HG02852 (cell line): Measurements from ENCODE around the gene WDR45B.
A peak's percentile ranks its signal among the peaks of the same experiment; 100 is the strongest.
"Not testable (repeated sequence)": the region's sequence is repeated elsewhere in the genome, so short reads cannot be mapped to it uniquely, and the experiment has no call there.

Experiments
- ATAC-seq: cut with Tn5 transposase; IDR thresholded peaks from one replicate; pipeline ENCODE4 v1.9.1; 2021; ENCODE audit warnings: mild to moderate bottlenecking, moderate library complexity; ENCODE audit not compliant: unreplicated experiment

Gene WDR45B

GRCh38 chr17:82658796-82659452 is 10.7 kb upstream of the WDR45B start:
- ATAC-seq, result no peak

DNA sequence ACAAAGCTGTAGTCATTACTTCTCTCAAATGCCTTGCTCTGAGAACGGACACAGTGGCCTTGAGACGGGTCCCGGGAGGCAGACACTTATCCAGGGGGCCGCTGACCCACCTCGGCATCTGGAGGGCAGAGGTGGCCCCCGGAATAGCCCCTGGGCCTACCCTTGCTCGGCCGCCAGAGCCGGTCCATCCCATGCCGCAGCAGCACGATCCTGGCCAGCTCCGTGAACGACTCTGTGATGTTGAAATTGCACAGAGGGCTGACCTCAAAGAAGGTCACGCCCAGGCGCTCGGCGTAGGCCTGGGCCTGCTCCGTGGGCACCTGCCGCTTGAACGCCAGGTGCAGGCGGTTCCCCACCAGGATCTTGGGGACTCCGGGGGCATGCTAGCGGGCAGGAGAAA is 10.1 kb upstream of the WDR45B start:
- no peak for ATAC-seq

DNA sequence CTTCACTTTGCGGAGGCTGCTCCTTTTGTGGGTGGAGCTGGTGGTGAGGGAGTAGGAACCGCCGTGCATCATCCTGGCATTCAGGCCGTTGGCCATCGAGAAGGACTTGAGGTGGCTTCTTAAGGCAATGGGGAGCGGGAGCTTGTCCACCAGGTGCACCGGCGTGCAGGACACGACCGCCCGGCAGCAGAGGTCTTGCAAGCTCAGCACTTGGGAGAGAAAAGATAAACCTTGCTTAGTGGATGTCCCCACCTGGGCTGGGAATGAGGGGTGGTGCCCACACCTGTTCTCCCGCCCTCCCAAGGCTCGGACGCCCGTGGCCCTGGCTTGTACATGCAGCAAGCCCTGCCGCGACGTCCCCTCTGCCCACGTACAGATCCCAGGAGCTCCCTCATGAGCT is 9.7 kb upstream of the WDR45B start:
- no peak for ATAC-seq

DNA sequence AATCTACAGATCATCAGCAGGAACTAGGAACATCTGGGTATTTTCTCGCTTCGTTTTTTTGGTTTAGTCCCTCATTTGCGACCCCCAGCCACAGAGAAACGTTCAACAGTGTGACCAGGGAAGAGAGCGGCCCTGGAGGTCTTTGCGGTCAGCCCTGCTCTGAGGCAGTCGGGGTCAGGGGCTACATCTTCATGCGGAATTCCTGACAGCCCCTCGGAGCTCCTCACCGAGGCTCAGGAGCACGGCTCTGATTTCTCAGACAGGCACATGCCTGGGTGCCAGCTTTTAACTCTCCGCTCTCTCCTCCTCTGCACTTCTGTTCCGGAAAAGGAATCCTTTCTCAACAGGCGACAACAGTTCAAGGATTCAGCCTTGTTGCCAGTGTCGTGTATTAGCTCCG is 8.0 kb upstream of the WDR45B start:
- ATAC-seq, result no peak

GRCh38 chr17:82655523-82655922 is 7.3 kb upstream of the WDR45B start:
- no peak for ATAC-seq

DNA sequence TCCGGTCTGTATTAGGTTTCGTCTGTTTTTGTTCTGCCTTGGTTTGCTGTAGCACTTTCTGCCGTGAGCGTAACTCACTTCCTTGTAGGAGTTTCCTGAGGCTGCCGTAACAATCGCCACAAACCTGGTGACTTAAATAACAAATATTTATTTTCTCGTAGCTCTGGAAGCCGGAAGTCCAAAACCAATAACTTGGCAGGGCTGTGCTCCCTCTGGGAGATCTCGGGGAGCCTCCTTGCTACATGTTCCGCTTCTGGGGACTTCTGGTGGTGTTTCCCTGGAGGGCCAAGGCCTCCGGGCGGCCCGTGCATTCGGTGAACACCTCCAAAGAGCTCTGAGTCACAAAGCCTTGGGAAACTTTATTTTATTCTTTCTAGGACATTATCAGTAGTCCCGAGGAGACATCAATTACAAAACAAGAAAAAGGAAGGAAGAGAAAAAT is 6.8 kb upstream of the WDR45B start:
- ATAC-seq, result no peak

- not testable (repeated sequence) for ATAC-seq
Measured at GRCh38 chr17:82654611-82655010, 6.4 kb upstream of the WDR45B start.

- ATAC-seq, result no peak
Measured at GRCh38 chr17:82653651-82654528, 5.6 kb upstream of the WDR45B start.

DNA sequence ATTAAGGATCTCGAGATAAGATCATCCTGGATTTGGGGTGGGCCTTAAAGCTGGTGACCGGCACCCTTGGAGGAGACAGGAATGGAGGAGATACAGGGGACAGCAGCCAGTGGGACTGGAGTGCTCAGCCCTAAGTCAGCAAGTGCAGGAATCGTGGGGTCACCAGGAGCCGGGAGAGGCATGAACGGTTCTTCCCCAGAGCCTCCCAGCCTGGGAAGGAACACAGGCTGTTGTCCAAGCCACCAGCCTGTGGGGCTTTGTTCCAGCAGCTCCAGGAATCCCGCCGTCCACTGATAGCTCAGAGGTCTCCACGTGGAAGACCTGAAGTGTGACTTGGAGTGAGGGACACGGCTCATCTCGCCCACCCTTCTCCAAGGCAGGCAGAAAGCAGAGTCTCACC is 2.5 kb upstream of the WDR45B start:
- ATAC-seq, result no peak

- ATAC-seq, result no peak
Measured at GRCh38 chr17:82649501-82650261, 1.4 kb upstream of the WDR45B start.

- no peak for ATAC-seq
Measured at GRCh38 chr17:82648742-82649331, 593 bp upstream of the WDR45B start.

DNA sequence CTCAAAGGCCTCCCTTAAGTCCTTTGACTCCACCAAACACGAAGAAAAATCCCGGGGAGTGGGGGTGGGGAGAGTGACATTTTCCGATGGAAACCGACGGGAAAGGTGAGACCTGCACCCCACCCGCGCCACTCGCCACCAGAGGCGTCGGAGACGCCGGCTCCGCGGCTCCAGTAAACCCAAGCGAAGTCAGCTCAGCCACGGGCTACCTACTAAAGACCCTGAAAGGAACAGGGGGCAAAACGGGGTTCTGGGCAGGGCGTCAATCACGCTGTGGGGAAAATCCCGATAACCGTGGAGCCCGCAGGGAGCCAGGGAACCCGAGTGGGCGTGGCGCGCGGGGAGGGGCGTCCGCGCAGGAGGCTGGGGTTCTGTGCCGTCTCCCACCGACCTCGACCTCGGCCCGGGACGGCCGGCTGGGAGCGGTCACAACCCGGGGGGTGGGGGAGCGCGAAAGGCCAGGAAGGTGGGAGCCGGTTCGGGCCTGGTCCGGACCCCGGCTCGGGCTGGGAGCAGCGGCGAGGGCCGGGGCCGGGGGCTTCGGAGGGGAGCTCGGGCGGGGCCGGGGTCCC is 565 bp downstream of the WDR45B start:
- ATAC-seq, result peak; percentile 33

GRCh38 chr17:82645516-82645915 is 2.7 kb downstream of the WDR45B start:
- ATAC-seq, result no peak

DNA sequence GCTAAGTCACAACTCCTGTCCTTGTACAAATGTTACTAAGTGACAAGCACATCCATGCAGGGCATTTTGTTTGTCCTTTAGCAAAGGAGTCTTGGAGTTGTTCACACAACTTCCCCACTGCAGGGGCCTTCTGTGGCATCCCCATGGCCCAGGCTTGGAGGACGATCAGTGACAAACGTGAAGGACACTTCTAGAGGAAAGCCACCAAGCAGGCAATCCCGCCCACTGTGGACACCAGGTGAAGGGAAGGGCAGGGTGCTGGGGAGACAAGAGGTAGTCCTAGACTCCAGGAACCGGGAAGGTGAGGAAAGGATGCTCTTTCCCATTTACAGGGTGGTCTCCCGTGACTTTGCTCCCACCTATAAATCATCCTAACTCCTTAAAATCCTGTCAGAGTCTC is 4.1 kb downstream of the WDR45B start:
- ATAC-seq, result no peak

DNA sequence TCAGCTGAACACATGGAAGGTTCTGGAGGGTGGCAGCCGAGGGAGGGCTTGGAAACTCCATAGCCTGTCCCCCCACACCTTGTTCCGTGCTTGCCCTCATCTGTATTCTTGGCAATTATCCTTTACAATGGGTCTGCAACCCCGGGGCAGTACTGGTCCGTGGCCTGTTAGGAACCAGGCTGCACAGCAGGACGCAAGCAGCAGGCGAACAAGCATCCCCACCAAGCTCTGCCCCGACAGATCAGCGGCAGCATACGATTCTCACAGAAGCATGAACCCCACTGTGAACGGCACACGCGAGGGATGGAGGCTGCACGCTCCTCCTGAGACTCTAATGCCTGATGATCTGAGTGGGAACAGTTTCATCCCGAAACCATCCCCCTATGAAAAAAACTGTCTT is 6.2 kb downstream of the WDR45B start:
- no peak for ATAC-seq

DNA sequence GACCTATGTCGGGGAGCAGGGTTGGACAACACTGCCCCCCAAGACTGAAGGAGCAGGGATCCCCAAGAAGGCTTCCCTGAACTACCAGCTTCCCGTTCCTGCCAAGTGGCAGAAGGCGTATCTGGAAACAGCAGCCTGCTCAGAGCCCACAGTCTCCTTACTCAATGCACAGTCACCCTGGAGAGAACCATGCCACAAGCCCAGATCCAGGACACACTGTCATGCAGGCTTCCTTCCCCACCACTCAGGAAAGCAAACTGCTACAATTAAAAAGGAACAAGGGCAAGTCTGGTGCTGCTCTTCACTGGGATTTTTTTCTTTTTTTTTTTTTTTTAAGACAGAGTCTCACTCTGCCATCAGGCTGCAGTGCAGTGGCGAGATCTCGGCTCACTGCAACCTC is 8.2 kb downstream of the WDR45B start:
- no peak for ATAC-seq

GRCh38 chr17:82639628-82640027 is 8.6 kb downstream of the WDR45B start:
- no peak for ATAC-seq

DNA sequence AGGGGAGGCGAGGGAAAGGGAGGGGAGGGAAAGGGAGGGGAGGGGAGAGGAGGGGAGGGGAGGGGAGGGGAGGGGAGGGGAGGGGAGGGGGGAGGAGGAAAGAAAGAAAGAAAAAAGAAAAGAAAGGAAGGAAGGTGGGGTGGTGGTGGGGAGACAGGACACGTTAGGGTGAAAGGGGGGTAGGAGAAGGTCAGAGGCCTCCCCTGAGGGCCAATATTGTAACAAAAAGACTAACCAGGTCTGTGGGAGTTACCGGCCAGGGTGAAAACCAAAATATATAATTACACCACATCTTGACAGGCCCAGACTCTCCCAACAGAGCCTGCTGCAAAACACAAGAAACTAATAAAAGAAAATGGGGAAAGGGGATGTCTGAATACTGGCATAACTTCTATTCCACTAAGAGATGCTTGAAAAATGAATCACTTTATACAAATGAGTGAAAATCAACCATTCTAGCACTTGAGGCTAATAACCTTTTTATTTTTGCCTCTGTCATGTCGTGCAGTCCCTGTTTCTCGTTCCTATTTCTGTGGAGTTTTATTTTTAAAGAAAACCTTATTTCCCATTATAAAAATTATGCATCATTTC is 10.0 kb downstream of the WDR45B start:
- ATAC-seq, result no peak

DNA sequence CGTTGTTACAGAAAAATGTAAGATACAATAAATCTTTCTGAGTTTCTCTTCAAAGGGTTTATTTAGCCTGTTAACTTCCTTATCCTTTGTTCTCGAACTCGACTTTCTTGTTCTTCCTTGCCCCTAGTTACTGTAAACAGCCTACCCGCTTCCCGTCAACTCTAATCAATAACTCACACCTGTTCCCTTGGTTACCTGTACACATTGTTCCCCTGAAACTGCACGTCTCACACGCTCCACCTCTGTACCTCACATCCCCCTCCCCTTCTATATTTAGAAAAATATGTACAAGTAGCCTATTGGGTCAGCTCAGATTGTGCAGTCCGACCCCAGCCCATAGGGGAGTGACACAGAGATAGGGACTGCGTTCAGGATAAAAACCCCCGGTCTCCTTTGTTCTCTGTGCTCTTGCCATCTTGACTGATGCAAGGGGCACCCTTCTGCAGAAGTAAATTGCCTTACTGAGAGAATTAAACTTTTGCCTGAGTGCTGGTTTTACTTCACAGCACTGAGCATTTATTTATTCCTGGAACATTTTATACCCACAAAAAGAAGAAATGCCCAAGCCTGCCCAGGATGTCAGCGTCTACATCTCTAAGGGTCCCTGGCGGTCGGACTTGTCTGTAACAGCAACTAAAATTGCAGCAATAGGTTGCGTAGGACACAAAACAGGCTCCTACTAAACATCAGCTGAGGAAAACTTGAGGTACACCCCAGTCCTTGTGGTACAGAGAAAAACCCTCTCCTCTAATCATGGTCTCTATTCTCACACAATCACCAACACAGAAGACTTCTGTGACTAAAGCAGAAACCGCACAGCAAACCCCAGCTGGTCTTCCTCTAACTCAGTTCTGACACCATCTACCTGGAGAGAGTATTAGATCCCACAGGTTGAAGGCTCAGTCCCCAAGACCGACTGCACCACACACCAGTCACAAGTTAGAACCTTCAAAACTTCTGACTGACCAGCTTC is 11.3 kb downstream of the WDR45B start:
- ATAC-seq, result no peak
